Hematopoietic multipotent progenitor cell treated with erythropoietin and hydrocortisone succinate and interleukin-3 and kit ligand, for 15 days (in vitro differentiated cells): ENCODE data around the gene FAF1.
"Not testable (repeated sequence)": the region's sequence is repeated elsewhere in the genome, so short reads cannot be mapped to it uniquely, and the experiment has no call there.

Source experiments
- DNase-seq: peaks from one replicate; pipeline ENCODE4 v3.0.0-alpha.2; 2015; ENCODE audit warnings: low spot score

The FAF1 gene

GRCh38 chr1:50846224-50846839 is 113.7 kb downstream of the FAF1 start:
- DNase-seq: no peak

- no peak for DNase-seq
These were observed 118.2 kb downstream of the FAF1 start for GRCh38 chr1:50841791-50842387.

DNA sequence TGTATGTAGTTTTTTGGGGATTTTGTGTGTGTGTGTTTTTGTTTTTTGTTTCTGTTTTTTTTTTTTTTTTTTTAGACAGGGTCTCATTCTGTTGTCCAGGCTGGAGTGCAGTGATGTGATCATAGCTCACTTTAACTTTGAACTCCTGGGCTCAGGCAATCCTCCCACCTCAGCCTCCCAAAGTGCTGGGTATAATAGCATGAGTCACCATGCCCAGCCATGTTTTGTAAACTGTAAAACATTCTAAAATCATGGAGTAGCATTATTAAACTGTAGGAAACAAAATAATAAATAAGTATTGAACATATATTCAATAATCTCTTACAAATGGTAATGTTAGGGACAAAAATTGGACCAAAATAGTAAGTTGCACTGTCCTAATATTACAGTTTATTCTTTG is 124.0 kb downstream of the FAF1 start:
- no peak for DNase-seq

- no peak for DNase-seq
These were observed 126.9 kb downstream of the FAF1 start for GRCh38 chr1:50833216-50833615.

- no peak for DNase-seq
These were observed 127.9 kb downstream of the FAF1 start for GRCh38 chr1:50832167-50832566.

DNA sequence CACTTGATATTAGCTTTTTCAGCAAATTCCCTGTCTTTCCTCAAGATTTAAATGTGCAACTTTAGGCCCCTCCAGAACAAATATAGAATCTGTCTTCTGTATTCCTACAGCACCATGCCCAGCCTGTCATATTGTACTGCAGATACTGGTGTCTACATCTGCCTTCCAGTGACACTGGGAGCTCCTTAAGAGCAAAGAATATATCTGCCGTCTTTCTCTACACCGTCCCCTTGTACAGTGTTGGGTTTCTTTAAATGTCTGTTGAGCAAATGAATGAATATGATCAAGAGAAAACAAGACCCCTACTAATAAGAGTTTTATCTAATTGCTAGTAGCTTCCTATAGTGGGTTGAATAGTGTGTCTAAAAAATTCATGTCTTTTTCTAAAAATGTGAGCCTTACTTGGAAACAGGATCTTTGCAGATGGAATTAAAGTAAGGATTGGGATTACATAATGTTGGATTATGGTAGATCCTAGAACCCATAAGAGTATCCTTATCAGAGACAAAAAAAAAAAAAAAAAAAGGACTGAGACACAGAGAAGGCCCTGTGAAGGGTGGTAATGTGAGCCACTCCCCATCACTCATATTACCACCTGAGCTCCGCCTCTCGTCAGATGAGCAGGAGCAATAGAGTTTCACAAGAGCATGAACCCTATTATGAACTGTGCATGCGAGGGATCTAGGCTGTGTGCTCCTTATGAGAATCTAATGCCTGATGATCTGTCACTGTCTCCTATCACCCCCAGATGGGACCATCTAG is 128.6 kb downstream of the FAF1 start:
- no peak for DNase-seq

DNA sequence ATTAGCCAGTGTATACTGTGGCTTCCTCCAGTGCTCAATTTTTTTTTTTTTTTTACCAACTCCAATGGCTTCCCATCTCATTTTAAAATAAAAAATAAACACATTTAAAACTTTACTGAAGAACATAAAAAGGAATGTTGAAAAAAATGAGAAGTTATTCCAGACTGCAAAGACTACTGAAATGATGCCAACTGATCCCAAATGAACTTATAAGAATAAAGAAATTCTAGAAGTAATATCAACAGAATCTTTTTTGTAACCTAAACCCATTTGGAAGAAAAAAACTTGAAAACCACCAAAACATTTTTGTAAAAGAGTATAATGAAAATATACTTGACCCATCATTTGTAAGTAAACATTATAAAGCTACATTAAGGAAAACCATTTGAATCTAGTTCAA is 129.4 kb downstream of the FAF1 start:
- DNase-seq: no peak

- no peak for DNase-seq
These were observed 130.8 kb downstream of the FAF1 start for GRCh38 chr1:50829014-50829958.

DNA sequence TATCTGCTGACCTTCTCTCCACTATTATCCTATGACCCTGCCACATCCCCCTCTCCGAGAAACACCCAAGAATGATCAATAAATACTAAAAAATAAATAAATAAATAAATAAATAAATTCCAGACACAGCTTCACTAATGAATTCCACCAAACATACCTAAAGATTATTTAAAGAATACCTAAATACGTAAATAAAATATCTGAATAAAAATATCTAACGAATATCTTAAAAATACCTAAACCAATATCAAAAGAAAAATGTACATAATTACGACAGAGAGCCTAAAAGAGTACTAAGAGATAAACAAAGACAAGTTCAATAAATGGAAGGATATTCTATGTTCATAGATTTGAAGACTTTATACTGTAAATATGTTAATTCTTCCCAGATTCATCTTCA is 132.5 kb downstream of the FAF1 start:
- DNase-seq: no peak

DNA sequence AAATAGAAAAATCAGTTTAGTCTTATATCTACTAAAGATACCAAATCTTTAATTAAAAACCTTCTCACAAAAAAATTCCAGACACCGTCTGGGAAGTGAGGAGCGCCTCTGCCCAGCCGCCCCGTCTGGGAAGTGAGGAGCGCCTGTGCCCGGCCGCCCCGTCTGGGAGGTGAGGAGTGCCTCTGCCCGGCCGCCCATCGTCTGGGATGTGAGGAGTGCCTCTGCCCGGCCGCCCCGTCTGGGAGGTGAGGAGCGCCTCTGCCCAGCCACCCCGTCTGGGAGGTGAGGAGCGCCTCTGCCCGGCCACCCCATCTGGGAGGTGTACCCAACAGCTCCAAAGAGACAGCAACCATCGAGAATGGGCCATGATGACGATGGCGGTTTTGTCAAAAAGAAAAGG is 133.3 kb downstream of the FAF1 start:
- not testable (repeated sequence) for DNase-seq

DNA sequence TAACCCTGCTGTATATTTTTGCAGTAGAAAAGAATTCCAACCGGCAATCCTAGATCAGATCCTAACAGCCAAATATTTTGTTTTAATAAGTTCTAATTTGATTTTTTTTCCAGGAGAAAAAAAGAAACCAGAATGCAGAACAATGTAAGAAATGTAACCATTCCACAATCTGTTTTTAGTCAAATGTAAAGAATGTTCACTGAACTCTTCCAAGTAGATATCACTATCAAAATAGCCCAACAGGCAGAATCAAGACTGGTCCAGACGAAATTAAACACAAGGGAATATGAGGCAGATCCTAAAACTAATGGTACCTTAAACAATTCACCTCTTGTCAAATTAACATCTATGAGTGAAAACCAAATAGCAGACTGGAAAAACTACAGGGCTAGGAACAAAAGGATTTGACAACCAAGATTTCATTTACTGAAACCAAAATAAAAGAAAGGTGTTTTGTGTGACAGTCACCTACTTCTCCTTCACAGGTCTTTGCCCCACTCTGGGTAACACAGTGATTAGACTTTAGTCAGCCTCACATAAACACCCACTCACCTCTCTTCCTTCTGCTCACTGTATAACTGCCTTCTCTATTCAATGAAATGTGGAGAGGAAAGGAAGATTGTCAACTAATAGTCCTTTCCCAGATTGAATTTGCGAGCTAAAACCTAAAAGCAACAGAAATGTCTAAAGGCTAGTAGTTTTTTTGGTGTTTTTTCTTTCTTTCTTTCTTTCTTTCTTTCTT is 137.9 kb downstream of the FAF1 start:
- no peak for DNase-seq

DNA sequence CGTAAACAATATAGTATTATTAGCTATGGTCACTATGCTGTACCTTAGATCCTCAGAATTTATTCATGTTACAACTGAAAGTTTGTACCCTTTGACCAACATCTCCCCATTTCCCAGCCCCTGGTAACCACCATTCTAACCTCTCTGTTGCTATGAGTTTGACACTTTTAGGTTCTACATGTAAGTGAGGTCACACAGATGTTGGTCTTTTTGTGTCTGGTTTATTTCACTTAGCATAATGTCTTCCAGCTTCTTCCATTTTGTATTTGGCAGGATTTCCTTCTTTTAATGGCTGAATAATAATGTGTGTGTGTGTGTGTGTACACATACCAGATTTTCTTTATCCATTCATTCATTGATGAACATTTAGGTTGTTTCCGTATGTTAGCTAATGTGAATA is 139.5 kb downstream of the FAF1 start:
- no peak for DNase-seq

- no peak for DNase-seq
These were observed 147.7 kb downstream of the FAF1 start for GRCh38 chr1:50812346-50812745.

DNA sequence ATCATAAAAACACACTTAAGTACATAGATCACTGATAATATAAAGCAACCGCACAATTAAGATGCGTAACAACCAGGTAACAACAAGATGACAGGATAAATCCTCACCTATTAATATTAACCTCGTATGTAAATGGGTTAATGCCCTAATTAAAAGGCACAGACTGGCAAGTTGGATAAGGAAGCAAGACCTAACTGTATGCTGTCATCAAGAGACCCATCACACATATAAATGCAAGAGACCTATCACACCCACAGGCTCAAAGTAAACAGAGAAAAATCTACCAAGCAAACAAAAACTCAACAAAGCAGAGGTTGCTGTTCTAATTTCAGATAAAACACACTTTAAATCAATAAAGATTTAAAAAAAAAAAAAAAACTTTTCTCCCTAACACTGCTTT is 151.8 kb downstream of the FAF1 start:
- DNase-seq: no peak

DNA sequence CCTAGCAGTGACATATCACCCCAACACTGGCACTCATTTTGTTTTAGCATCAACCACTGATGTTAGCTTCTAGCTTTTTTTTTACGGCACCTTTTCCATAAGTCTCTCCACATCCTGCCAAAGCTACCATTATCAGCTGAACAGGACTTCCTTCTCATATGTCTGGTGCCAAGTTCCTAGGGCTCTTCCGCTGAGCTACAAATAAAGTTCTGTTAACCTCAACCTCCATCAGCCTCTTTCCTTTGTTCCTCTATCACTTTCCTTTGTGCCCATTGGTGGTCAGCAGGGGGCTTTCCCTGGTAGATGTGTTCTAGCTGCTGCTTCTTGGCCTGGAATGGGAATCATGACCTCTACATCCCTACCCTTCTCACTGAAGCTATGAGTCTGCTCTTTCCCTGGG is 163.8 kb downstream of the FAF1 start:
- DNase-seq: no peak

DNA sequence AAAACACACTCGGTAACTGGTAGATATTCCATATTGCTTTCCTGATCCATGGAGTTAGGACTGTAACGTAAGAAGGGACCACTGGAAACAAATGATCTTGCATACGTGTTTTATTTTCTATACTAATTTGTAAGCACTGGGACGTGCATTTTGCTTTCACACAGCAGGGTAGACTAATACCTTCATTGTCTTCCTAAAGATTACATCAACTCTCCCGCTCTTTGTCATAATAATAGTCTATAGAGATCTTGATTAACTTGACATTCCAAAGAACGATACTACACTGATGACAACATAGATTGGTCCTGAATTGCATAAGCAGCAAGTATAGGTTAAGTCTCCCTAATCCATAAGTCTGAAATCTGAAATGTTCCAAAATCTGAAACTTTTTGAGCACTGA is 166.5 kb downstream of the FAF1 start:
- no peak for DNase-seq

DNA sequence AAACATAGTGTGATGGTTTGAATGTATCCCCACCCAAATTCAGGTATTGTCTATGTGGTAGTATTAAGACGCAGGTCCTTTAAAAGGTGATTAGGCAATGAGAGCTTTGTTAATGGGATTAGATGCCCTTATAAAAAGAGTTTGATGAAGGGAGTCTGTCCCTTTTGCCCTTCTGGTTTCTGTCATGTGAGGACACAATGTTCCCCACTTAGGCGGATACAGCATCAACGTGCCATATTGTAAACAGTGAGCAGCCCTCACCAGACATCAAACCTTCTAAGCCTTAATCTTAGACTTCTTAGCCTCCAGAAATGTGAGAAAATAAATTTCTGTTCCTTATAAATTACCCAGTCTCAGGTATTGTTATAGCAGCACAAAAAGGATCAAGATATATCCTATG is 172.8 kb downstream of the FAF1 start:
- no peak for DNase-seq

GRCh38 chr1:50783286-50783685 is 176.8 kb downstream of the FAF1 start:
- DNase-seq: no peak

- no peak for DNase-seq
These were observed 179.3 kb downstream of the FAF1 start for GRCh38 chr1:50780797-50781196.

DNA sequence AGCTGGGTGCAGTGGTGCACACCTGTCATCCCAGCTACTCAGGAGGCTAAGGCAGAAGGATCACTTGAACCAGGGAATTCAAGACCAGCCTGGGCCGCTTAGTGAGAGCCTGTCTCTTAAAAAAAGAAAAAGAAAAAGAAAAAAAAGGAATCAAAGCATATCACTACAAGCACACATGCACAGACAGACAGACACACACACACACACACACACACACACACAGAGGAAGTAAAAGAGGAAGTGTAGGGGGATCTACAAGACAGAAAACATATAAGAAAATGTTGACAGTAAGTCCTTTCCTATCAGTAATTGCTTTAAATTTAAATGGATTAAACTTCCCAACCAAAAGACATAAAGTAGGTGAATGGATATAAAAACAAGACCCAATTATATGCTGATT is 180.3 kb downstream of the FAF1 start:
- no peak for DNase-seq

DNA sequence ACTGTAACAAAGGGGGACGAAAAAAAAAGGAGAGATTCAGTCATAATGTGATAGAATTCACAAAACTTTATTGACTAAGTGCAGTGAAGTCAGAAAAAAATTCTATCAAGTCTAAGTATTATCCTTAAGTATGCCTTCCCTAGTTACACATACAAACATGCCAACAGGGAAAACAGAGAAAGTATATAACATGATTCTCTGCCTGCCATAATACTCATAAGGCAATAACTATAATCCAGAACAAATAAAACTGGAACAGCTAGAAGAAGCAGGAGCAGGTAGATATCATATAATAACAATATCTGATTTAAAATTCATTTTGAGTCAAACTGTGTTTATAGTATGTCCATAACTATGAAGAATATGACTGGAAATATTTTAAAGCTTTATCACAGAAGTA is 184.3 kb downstream of the FAF1 start:
- DNase-seq: no peak
